ENCODE data around the gene PPP1R14B.
A peak's percentile ranks its signal among the peaks of the same experiment; 100 is the strongest.

Gene PPP1R14B

DNA sequence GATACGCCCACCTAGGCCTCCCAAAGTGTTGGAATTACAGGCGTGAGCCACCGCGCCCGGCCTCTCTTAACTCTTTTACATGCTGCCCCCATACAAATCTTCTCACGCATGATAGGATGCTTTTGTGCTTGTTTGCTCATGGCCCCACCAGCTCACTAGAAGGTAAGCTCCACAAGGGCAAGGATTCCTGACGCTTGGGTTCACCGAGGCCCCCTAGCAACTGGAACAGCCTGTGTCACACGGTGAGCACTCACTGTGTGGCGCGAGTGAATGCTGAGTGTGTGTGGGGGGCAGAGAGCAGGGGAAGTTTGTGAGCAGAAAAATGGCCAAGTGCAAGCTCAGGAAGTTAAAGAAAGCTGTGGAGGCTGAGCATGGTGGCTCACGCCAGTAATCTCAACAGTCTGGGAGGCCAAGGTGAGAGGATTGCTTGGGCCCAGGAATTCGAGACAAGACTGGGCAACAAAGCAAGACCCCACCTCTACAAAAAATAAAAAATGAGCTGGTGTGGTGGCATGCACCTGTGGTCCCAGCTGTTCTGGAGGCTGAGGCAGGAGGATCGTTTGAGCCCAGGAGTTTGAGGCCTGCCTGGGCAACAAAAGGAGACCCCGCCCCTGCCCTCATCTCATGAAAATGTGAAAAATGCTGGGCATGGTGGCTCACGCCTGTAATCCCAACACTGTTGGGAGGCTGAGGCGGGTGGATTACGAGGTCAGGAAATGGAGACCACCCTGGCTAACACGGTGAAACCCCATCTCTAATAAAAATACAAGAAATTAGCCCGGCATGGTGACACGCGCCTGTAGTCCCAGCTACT is 35.4 kb upstream of the PPP1R14B start:
- no peak for DNase-seq

GRCh38 chr11:64278576-64279190 is 31.9 kb upstream of the PPP1R14B start:
- DNase-seq: no peak

DNA sequence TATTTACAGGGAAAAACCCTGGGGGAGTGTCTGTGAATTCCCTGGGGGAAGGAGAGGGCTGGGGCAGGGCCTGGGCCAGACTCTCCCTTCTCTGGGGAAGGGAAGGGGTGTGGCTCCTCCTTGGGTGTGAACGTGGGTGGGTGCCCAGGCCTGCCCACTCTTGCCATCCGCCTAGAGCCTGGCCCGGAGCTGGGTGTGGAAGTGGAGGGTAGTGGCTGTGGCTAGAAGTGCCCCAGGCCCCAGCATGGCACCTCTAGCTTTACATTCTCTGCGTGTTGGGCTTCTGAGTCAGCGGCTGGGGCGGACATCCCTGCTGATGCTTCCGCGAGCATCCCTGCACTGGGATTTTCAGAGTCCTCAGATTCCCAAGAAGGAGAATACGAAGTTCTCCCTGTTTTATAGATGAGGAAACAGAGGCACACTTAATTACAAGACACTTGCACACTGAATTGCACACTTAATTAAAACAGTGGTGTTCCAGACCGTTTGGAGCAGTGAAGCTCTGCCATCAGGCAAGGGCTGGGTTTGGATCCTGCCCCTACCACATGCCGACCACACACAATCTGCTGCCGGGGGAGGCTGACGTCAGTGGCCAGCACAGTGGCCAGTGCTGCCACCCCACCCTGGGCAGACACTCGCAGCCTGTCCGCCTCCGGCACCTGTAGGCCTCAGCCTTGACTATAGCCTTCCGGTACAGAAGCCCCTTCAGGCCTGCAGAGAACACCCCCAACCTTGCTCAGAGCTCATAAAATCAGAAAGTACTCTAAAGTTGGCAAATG is 30.1 kb upstream of the PPP1R14B start:
- DNase-seq: no peak

DNA sequence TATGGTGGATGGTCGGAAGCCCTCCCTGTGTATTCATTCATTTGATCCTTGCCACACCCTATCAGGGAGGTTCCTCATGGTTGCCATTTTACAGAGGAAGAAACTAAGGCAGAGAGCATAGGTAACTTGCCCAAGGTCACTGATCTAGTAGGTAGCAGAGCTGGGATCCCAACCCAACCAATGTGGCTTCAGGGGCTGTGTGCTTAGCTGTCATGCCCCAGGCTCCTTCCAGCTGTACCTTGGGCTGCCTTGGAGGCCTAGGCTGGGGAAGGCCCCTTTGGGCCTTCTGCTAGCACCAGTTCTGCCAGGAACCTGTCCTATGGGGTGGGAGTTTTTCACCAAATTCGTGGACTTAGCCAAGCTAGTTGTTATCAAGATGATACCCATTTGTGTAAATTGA is 29.1 kb upstream of the PPP1R14B start:
- DNase-seq: no peak

GRCh38 chr11:64275031-64275800 is 28.5 kb upstream of the PPP1R14B start:
- DNase-seq: no peak

- DNase-seq: peak; percentile 100
Observed at GRCh38 chr11:64269540-64270220, 22.9 kb upstream of the PPP1R14B start.

GRCh38 chr11:64268893-64269539 is 22.3 kb upstream of the PPP1R14B start:
- DNase-seq: peak; percentile 86

GRCh38 chr11:64268025-64268892 is 21.5 kb upstream of the PPP1R14B start:
- DNase-seq: peak; percentile 85

DNA sequence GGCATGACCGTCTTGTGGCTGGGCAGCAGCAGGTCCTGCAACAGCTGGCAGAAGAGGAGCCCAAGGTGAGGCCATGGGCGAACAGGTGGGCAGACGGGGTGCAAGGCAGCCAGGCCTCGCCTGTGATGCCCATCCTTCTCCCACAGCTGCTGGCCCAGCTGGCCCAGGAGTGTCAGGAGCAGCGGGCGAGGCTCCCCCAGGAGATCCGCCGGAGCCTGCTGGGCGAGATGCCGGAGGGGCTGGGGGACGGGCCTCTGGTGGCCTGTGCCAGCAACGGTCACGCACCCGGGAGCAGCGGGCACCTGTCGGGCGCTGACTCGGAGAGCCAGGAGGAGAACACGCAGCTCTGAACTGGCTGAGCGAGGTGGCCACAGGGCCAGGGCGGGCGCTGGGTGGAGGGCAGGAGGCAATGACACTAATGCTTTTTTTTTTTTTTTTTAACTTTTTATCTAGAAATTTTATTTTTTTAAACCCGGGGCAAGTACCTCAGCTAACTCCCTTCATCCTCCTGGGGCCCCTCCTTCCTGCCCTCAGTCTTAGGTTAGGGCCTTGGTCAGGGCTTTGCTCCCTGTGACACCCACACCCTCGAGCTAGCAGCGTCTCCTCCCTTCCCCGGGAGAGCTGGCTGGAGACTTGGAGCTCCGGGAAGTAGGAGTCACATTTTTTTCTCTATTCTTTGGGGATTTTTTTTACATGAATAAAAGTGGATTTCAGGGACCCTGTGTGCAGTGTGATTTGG is 20.6 kb upstream of the PPP1R14B start:
- DNase-seq: no peak

DNA sequence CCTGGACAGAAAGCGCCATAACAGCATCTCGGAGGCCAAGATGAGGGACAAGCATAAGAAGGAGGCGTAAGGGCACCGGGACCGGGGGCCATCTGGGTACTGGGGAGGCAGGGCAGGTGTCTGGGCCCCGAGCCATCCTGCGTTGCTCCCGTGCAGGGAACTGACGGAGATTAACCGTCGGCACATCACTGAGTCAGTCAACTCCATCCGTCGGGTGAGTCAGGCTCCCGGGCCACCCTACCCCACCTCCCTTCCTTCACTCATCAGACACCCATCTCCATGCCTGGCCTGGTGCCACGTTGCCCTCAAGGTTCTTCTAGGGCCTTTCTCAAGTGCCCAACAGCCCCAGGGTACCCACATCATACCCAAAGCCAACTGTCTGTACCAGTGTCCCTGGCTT is 19.6 kb upstream of the PPP1R14B start:
- no peak for DNase-seq

GRCh38 chr11:64265176-64266160 is 18.7 kb upstream of the PPP1R14B start:
- DNase-seq: no peak

DNA sequence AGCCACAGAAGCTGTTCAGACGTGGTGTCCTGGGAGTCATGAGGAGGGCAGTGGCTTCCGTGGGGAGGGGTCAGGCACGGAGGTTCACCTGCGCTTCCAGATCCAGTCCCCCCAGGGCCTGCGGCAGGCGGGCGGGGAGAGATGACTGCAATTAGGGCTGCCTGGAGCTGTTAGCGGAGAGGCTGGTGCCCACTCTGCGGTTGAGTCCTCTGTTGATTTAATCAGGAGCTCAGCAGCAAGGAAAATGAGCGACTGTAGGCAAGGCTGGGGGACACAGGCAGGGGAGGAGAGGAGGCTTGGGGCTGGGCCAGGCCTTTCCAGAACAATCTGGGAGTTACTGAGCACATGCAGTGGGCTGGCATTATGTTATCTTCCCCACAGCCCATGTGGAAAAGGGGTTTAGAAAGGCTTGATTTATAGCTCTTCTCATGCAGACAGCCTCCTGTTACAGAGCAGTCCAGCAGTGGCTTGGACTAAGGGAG is 17.7 kb upstream of the PPP1R14B start:
- peak; percentile 77 for DNase-seq

DNA sequence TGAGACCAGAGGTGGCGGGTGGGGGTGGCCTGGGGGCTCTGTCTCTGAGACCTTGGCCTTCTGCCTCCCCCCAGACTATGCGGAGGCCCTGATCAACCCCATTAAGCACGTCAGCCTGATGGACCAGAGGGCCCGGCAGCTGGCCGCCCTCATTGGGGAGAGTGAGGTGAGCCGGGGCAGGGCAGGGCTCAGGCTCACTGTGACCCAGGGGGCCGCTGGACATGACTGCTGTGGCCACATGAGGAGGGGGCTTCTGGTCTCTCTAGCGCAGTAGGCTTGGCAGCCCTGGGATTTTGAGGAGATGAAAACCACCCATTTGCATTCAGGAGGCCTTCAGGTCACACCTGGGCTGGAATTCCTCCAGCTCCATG is 17.2 kb upstream of the PPP1R14B start:
- no peak for DNase-seq

- DNase-seq: peak; percentile 93
Observed at GRCh38 chr11:64263021-64263946, 16.5 kb upstream of the PPP1R14B start.

- DNase-seq: no peak
Observed at GRCh38 chr11:64262271-64263002, 15.7 kb upstream of the PPP1R14B start.

GRCh38 chr11:64261556-64262080 is 14.9 kb upstream of the PPP1R14B start:
- DNase-seq: no peak
